GM20000 (cell line): ENCODE data around the gene PML.

ENCODE experiments used
- DNase-seq: peaks from one replicate; pipeline ENCODE4 v3.0.0; 2012; ENCODE audit warnings: low spot score
- TF ChIP-seq, protein P1 (sequence below): IDR thresholded peaks from 2 replicates; pipeline ENCODE4 v1.5.1; 2012; ENCODE audit warnings: mild to moderate bottlenecking, control low read depth; ENCODE audit errors: extremely low read depth, missing control alignments

The PML gene

DNA sequence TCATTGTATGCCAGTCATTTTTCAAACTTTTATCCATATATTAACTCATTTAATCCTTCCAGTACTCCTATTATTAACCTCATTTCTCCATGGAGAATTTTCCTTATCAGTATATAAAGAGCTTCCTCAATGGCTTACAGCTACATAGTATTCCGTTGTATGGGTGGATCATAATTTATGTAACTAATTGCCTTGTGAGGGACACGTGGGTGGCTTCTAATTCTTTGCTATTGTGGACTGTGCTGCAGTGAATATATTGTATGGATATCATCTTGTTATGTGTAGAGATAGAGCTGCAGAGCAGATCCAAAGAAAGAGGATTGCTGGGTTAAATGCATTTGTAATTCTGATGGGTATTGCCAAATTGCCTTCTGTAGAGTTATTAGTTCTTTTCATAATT is 25.2 kb downstream of the PML start:
- no peak for DNase-seq

DNA sequence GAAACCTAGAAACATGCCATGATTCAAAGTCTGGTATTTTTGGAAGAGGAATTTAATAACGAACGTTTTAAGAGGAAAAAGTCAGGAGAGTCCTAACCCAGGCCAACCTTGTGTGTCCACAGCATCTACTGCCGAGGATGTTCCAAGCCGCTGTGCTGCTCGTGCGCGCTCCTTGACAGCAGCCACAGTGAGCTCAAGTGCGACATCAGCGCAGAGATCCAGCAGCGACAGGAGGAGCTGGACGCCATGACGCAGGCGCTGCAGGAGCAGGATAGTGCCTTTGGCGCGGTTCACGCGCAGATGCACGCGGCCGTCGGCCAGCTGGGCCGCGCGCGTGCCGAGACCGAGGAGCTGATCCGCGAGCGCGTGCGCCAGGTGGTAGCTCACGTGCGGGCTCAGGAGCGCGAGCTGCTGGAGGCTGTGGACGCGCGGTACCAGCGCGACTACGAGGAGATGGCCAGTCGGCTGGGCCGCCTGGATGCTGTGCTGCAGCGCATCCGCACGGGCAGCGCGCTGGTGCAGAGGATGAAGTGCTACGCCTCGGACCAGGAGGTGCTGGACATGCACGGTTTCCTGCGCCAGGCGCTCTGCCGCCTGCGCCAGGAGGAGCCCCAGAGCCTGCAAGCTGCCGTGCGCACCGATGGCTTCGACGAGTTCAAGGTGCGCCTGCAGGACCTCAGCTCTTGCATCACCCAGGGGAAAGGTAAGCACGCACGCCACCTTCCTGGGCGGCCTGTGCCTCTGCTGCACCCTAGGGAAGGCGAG is 28.4 kb downstream of the PML start:
- no peak for DNase-seq
- TF ChIP-seq, protein P1, sequence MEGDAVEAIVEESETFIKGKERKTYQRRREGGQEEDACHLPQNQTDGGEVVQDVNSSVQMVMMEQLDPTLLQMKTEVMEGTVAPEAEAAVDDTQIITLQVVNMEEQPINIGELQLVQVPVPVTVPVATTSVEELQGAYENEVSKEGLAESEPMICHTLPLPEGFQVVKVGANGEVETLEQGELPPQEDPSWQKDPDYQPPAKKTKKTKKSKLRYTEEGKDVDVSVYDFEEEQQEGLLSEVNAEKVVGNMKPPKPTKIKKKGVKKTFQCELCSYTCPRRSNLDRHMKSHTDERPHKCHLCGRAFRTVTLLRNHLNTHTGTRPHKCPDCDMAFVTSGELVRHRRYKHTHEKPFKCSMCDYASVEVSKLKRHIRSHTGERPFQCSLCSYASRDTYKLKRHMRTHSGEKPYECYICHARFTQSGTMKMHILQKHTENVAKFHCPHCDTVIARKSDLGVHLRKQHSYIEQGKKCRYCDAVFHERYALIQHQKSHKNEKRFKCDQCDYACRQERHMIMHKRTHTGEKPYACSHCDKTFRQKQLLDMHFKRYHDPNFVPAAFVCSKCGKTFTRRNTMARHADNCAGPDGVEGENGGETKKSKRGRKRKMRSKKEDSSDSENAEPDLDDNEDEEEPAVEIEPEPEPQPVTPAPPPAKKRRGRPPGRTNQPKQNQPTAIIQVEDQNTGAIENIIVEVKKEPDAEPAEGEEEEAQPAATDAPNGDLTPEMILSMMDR = no peak

More for the DNA sequence above, 25.2 kb downstream of the PML start:
- TF ChIP-seq, protein P1 = no peak

DNA sequence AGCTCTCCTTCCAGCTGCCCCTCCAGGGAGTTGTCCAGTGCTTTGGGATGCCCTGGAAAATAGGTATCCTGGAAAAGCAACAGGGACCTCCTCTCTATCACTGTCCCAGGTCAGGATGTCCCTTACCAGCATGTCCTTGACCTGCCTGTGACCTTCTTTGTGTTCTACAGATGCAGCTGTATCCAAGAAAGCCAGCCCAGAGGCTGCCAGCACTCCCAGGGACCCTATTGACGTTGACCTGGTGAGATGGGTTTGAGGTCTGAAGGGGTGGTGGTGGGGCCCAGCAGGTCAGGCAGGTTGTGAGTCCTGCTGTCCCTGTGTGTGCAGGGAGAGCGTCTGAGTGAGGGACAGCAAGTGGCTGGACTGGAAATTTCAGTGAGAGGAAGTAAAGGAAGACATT is 30.2 kb downstream of the PML start:
- no peak for DNase-seq
- TF ChIP-seq, protein P1 = no peak

DNA sequence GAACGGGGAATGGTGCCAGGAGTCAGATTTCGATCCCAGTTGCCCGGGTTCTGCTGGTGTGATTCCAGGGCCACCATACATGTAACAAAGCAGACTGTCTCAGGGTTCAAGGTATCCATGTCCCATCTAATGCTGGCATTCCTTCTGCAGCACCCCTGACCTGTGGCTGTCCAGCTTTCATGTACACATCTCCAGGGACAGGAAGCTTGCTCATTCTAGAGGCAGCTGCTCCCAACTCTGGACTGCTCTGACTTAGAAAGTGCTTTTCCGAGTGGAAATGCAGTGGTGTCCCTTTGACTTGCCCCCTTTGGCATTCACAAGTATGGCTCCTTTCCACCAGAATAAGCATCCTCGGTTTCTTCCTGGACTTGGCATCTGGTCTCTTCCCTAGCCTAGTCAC is 30.9 kb downstream of the PML start:
- DNase-seq = no peak
- TF ChIP-seq, protein P1 = no peak

DNA sequence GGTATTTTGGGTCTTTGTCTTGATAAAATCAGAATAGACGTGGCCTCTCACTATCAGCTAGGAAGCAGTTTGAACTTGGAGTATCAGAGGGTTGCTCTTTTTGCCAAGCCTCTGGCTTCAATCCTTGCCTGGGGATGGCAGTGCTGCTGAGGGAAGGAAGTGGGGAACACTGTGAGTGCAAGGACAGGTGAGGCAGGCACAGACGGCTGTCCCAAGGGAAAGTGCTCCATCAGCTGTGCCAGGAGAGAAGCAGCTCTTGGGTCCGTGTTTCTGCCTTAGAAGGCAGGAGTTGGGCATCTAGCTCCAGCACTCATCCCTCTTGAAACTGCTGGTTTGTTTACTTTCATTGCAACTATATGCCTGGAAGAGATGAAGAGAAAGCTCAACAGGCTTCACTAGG is 33.2 kb downstream of the PML start:
- no peak for DNase-seq
- TF ChIP-seq, protein P1 = no peak

DNA sequence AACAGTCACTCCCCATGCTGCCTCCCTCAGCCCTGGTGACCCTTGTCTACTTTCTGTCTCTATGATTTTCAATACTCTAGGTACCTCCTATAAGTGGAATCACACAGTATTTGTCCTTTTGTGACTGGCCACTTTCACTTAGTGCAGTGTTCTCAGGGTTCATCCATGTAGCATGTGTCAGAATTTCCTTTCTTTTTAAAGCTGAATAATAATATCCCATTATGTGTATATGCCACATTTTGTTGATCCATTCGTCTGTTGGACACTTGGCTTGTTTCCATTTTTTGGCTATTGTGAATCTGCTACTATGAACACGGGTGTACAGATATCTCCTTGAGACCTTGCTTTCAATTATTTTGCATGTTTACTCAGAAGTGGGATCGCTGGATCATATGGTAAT is 34.1 kb downstream of the PML start:
- TF ChIP-seq, protein P1 = no peak
- DNase-seq = no peak

DNA sequence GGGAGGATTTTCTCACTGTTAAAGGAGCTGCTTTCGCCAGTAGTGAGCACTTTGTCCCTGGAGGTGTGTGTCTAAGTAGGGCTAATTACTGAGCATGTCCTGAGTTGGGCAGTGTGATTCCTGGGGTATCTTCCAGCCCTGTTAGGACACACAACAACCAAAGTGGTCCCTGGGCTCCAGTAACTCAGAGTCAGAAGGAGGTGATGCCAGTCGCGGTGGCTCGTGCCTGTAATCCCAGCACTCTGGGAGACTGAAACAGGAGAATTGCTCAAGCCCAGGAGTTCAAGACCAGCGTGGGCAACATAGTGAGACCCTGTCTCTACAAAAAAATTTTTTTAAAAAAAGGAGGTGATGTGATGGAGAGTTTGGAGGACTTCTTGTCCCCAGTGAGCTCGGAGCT is 37.5 kb downstream of the PML start:
- DNase-seq = no peak
- TF ChIP-seq, protein P1 = no peak
